ENCODE data around the gene NALCN. TPM values are rescaled to one million over a fixed set of nuclear protein-coding genes. Genes with fewer than 3 reads are reported as not detected.

The NALCN gene
- total and polyA plus RNA-seq, 5 donors, result 5.2 to 17.0 (median 14.5) TPM

DNA sequence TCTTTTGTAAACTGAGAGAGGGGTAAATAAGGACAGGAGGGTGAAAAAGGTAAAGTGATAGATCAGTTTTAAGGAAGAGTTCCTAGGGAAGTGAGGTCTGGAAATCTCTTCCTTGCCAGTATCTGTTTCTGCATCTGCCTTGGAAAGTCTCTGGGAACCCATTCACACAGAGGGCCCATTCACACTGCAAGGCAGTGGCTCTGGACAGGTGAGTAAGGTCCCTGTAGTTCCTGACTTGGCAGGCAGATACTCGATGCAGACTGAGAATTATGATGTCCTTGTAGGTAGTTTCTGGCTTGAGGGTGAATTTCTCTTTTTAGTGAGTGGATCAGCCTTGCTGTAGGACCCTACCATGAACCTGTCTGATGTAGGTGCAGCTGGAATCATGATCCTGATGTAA lies 293.3 kb downstream of the NALCN start:
- DNase-seq, result no peak
- H3K27ac ChIP-seq (ENCODE audit: low read length), result no peak overlapping the region
- WGBS, result 80% methylated on average over 1 of the region's 1 CpG
- intact Hi-C loops (cut with DNase I), result no loop called here
- H3K4me1 ChIP-seq (ENCODE audit: control insufficient read depth, insufficient read depth, low read length), result no peaks in the 10 kb centered on the region
- H3K27me3 ChIP-seq (ENCODE audit: control insufficient read depth, insufficient read depth), result no peaks in the 10 kb centered on the region
- H3K9me3 ChIP-seq (ENCODE audit: control insufficient read depth, low read length), result no peaks in the 10 kb centered on the region
- ATAC-seq, result no peak
- H3K4me3 ChIP-seq (ENCODE audit: low read length), result no peak overlapping the region

DNA sequence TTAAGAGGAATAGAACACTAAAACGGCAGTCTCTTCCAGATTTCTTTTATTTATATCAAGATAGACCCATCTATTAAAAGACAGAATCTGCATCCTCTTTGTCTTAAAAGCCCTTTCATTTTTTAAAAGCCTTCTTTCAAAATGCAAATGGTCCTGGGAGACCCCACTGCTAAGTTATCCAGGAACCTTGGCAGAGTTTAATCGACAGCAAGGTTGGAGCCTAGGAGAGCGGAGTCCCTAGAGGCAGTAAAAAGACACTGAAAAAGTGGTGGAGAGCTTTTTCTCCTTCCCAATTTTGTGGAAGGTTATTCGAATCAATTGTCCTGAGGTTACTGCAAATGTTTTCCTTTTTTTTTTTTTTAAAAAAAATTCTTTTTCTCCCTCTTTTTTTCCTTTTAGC lies 294.7 kb downstream of the NALCN start:
- Histone ChIP-seq H3K4me3 (ENCODE audit: low read length) (no peak overlapping the region), H3K27me3 (ENCODE audit: control insufficient read depth, insufficient read depth) (no peaks in the 10 kb centered on the region), H3K27ac (ENCODE audit: low read length) (no peak overlapping the region), H3K9me3 (ENCODE audit: control insufficient read depth, low read length) (no peaks in the 10 kb centered on the region), H3K4me1 (ENCODE audit: control insufficient read depth, insufficient read depth, low read length) (no peaks in the 10 kb centered on the region)
- WGBS, result 66% methylated on average over 4 of the region's 4 CpGs
- DNase-seq (no peak), ATAC-seq (no peak)
- intact Hi-C loops (cut with DNase I), result no loop called here

- intact Hi-C loops (cut with DNase I), result no loop called here
- Histone ChIP-seq H3K27ac (ENCODE audit: low read length) (no peak overlapping the region), H3K4me1 (ENCODE audit: control insufficient read depth, insufficient read depth, low read length) (no peaks in the 10 kb centered on the region), H3K4me3 (ENCODE audit: low read length) (no peak overlapping the region), H3K9me3 (ENCODE audit: control insufficient read depth, low read length) (no peaks in the 10 kb centered on the region), H3K27me3 (ENCODE audit: control insufficient read depth, insufficient read depth) (no peaks in the 10 kb centered on the region)
- no peak for ATAC-seq
- WGBS, result 52% methylated on average over 2 of the region's 2 CpGs
- DNase-seq, result no peak
Observed at GRCh38 chr13:101120007-101120406, 296.3 kb downstream of the NALCN start.

- DNase-seq (no peak), ATAC-seq (no peak)
- H3K27me3 ChIP-seq (ENCODE audit: control insufficient read depth, insufficient read depth), result no peaks in the 10 kb centered on the region
- no peaks in the 10 kb centered on the region for H3K4me1 ChIP-seq (ENCODE audit: control insufficient read depth, insufficient read depth, low read length)
- intact Hi-C loops (cut with DNase I), result no loop called here
- WGBS, result 62% methylated on average over 4 of the region's 4 CpGs
- no peak overlapping the region for H3K27ac ChIP-seq (ENCODE audit: low read length)
- H3K9me3 ChIP-seq (ENCODE audit: control insufficient read depth, low read length), result no peaks in the 10 kb centered on the region
- H3K4me3 ChIP-seq (ENCODE audit: low read length), result no peak overlapping the region
Observed at GRCh38 chr13:101116826-101117225, 299.5 kb downstream of the NALCN start.

DNA sequence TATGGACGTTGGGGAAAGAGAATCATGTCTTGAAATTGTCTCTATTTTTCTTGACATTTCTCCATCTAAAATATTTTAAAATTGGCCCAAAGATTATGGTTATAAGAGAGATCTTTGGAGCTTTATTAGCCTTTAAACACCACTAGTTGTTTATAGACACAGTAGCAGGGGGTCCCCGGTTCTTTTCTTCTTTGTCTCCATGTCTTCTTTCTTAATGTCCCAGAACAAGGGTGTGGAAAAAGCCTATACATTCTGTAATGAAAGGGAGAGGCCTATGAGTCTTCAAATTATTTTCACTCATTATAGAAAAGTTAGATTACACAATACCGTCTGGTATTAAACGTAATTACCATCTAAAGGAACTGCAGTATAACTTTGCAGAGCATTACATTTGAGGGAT lies 300.0 kb downstream of the NALCN start:
- intact Hi-C loops (cut with DNase I), result no loop called here
- no peaks in the 10 kb centered on the region for H3K4me1 ChIP-seq (ENCODE audit: control insufficient read depth, insufficient read depth, low read length)
- ATAC-seq, result no peak
- H3K27me3 ChIP-seq (ENCODE audit: control insufficient read depth, insufficient read depth), result no peaks in the 10 kb centered on the region
- no peaks in the 10 kb centered on the region for H3K9me3 ChIP-seq (ENCODE audit: control insufficient read depth, low read length)
- no peak overlapping the region for H3K4me3 ChIP-seq (ENCODE audit: low read length)
- no peak overlapping the region for H3K27ac ChIP-seq (ENCODE audit: low read length)
- 61% methylated on average over 4 of the region's 4 CpGs for WGBS
- no peak for DNase-seq

DNA sequence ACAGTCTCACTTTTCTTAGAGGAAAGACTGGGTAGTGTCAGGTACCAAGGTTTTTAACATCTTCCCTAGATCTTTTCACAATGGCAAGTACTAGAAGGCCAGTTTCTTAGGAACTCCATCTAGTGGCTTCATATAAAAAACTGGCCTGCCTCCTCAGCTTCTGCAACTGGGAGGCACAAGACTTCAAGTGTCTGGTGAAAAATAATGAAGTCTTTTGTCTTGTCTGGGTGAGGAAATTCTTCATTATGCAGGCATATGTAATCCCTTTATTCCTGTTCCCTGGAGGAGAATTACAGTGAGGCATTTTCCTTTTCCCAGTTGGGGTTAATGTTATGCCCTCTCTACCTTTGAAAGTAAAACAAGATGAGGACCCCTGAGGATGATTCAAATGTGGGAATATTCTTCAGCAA lies 300.5 kb downstream of the NALCN start:
- ATAC-seq (no peak), DNase-seq (no peak)
- Histone ChIP-seq H3K4me1 (ENCODE audit: control insufficient read depth, insufficient read depth, low read length) (no peaks in the 10 kb centered on the region), H3K4me3 (ENCODE audit: low read length) (no peak overlapping the region), H3K27me3 (ENCODE audit: control insufficient read depth, insufficient read depth) (no peaks in the 10 kb centered on the region), H3K9me3 (ENCODE audit: control insufficient read depth, low read length) (no peaks in the 10 kb centered on the region), H3K27ac (ENCODE audit: low read length) (no peak overlapping the region)
- intact Hi-C loops (cut with DNase I), result no loop called here

DNA sequence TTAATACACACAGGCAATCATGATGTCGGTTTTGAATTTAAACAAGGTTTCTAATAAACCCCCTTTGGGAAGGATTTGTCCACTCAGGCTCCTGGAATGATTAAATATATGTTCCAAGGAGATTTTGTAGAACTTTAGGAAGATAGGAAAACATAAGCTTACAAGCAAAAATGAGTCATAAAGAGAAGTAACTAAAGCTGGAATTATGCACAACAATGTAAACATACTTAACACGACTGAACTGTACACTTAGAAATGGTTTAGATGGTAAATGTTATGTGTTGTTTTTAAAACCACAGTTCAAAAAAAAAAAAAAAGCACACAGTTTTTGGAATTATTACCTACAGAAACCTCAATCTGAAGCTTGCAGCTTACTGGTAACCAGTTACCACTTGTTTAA lies 304.4 kb downstream of the NALCN start:
- no peaks in the 10 kb centered on the region for H3K9me3 ChIP-seq (ENCODE audit: control insufficient read depth, low read length)
- ATAC-seq (no peak), DNase-seq (no peak)
- H3K27me3 ChIP-seq (ENCODE audit: control insufficient read depth, insufficient read depth), result no peaks in the 10 kb centered on the region
- no peak overlapping the region for H3K27ac ChIP-seq (ENCODE audit: low read length)
- no peaks in the 10 kb centered on the region for H3K4me1 ChIP-seq (ENCODE audit: control insufficient read depth, insufficient read depth, low read length)
- intact Hi-C loops (cut with DNase I), result no loop called here
- no peak overlapping the region for H3K4me3 ChIP-seq (ENCODE audit: low read length)
- 87% methylated on average over 2 of the region's 2 CpGs for WGBS

DNA sequence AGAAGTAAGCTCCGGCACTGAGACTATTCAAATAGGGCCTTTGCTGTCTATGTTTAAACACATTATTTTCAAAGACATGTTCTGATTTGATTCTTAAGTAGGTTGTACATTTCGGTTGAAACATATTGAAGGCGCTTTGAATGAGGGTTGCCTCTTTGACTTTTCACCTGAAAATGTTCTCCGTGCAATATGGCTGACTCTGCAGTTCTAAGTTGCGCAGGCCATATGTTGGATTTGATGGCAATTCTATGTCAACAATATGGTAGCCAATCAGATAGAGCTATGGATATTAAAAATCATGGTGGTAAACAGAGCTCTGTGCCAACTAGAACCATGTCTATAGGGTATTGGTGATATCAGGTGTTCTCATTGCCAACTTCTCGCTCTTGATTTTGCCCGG lies 307.3 kb downstream of the NALCN start:
- Histone ChIP-seq H3K9me3 (ENCODE audit: control insufficient read depth, low read length) (no peaks in the 10 kb centered on the region), H3K4me1 (ENCODE audit: control insufficient read depth, insufficient read depth, low read length) (no peaks in the 10 kb centered on the region), H3K27ac (ENCODE audit: low read length) (no peak overlapping the region), H3K27me3 (ENCODE audit: control insufficient read depth, insufficient read depth) (no peaks in the 10 kb centered on the region), H3K4me3 (ENCODE audit: low read length) (no peak overlapping the region)
- no peak for DNase-seq
- ATAC-seq, result no peak
- 94% methylated on average over 7 of the region's 7 CpGs for WGBS
- intact Hi-C loops (cut with DNase I), result loop anchor here in 1 of 4 donors (10.0 kb wide), 1 partner anchor 384 kb away; no protein-coding TSS in a partner anchor

DNA sequence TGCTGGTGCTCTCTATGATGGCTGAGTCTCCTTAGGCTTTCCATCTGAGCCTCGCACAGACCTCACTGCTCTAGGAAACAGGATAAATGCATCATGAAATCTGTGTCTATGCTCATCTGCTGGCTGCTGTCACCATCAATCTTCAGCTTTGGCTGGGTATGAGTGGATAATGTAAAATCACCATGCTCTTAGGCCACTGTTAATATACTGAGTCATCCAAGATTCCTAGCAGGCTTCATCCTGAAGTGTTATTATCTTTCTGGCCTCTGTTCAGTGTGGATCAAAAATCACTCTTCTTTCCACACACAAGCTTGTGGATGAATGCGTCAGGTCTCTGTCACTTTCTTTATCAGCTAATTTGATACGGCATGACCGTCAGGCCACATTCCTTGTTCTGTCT lies 317.4 kb downstream of the NALCN start:
- ATAC-seq (peak; percentile 87 to 88), DNase-seq (no peak)
- WGBS, result 51% methylated on average over 4 of the region's 4 CpGs
- no peaks in the 10 kb centered on the region for H3K9me3 ChIP-seq (ENCODE audit: control insufficient read depth, low read length)
- H3K4me1 ChIP-seq (ENCODE audit: control insufficient read depth, insufficient read depth, low read length), result no peaks in the 10 kb centered on the region
- H3K27ac ChIP-seq (ENCODE audit: low read length), result no peak overlapping the region
- H3K27me3 ChIP-seq (ENCODE audit: control insufficient read depth, insufficient read depth), result no peaks in the 10 kb centered on the region
- intact Hi-C loops (cut with DNase I), result no loop called here
- H3K4me3 ChIP-seq (ENCODE audit: low read length), result no peak overlapping the region

- H3K4me1 ChIP-seq (ENCODE audit: control insufficient read depth, insufficient read depth, low read length), result no peaks in the 10 kb centered on the region
- no peak overlapping the region for H3K27ac ChIP-seq (ENCODE audit: low read length)
- ATAC-seq, result no peak
- H3K4me3 ChIP-seq (ENCODE audit: low read length), result no peak overlapping the region
- intact Hi-C loops (cut with DNase I), result no loop called here
- H3K27me3 ChIP-seq (ENCODE audit: control insufficient read depth, insufficient read depth), result no peaks in the 10 kb centered on the region
- no peak for DNase-seq
- H3K9me3 ChIP-seq (ENCODE audit: control insufficient read depth, low read length), result no peaks in the 10 kb centered on the region
Observed at GRCh38 chr13:101092985-101093384, 323.3 kb downstream of the NALCN start.

DNA sequence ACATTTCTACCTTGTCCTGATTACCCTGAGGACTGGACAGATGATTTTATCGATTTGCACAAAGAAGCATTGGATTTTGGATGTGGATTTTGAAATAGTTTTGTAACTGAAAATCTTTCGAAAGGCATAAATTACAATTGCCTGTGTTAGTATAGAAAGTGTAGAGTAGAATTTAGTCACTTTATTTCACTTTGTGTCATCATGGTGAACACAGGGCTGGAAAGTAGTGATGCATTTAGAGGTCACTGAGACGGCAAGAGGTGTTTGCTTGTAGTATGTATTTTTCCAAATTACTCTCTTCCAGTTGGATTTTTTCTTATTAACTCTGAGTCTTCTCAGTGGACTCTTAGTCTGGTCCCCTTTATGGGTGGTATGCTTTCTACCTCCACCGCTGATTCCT lies 326.0 kb downstream of the NALCN start:
- intact Hi-C loops (cut with DNase I), result no loop called here
- Histone ChIP-seq H3K4me3 (ENCODE audit: low read length) (no peak overlapping the region), H3K27ac (ENCODE audit: low read length) (no peak overlapping the region), H3K4me1 (ENCODE audit: control insufficient read depth, insufficient read depth, low read length) (no peaks in the 10 kb centered on the region), H3K9me3 (ENCODE audit: control insufficient read depth, low read length) (no peaks in the 10 kb centered on the region), H3K27me3 (ENCODE audit: control insufficient read depth, insufficient read depth) (no peaks in the 10 kb centered on the region)
- 86% methylated on average over 4 of the region's 4 CpGs for WGBS
- no peak for DNase-seq
- ATAC-seq, result no peak

DNA sequence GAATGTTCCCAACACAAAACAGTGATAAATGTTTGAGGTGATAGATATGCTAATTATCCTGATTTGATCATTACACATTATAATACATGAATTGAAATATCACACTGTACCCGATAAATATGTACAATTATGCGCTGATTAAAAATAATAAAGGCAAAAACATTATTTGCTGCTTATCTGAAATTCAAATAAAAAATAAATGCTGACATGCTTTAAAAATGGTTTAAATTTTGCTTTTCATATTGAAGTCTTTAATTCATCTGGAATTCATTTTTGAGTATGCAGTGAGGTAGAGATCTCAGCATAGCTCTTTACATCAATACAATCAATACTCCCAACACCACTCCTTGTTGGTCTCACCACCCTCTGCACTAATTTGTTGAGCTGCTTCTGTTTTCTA lies 330.8 kb downstream of the NALCN start:
- Histone ChIP-seq H3K4me3 (ENCODE audit: low read length) (no peak overlapping the region), H3K27ac (ENCODE audit: low read length) (no peak overlapping the region), H3K27me3 (ENCODE audit: control insufficient read depth, insufficient read depth) (no peaks in the 10 kb centered on the region), H3K4me1 (ENCODE audit: control insufficient read depth, insufficient read depth, low read length) (no peaks in the 10 kb centered on the region), H3K9me3 (ENCODE audit: control insufficient read depth, low read length) (no peaks in the 10 kb centered on the region)
- 76% methylated on average over 2 of the region's 2 CpGs for WGBS
- ATAC-seq, result no peak
- intact Hi-C loops (cut with DNase I), result no loop called here
- no peak for DNase-seq
